GM21529 (cell line): Measurements from ENCODE around the gene SORCS2.

Experiments used
- ATAC-seq: cut with Tn5 transposase; IDR thresholded peaks from one replicate; pipeline ENCODE4 v1.9.1; 2021; ENCODE audit not compliant: unreplicated experiment

The SORCS2 gene

GRCh38 chr4:7241597-7242125, 49.3 kb downstream of the SORCS2 start:
- ATAC-seq = no peak

GRCh38 chr4:7242766-7243165, 50.4 kb downstream of the SORCS2 start:
- no peak for ATAC-seq

GRCh38 chr4:7243609-7244330, 51.4 kb downstream of the SORCS2 start:
- ATAC-seq = no peak

GRCh38 chr4:7244331-7244665, 52.0 kb downstream of the SORCS2 start:
- no peak for ATAC-seq

GRCh38 chr4:7244751-7245320, 52.5 kb downstream of the SORCS2 start:
- ATAC-seq = no peak

- no peak for ATAC-seq
These were observed 55.2 kb downstream of the SORCS2 start for GRCh38 chr4:7247521-7247920.

GRCh38 chr4:7247946-7248345, 55.6 kb downstream of the SORCS2 start:
- no peak for ATAC-seq

- ATAC-seq = no peak
These were observed 56.5 kb downstream of the SORCS2 start for GRCh38 chr4:7248857-7249256.

- ATAC-seq = no peak
These were observed 59.0 kb downstream of the SORCS2 start for GRCh38 chr4:7251321-7251720.

GRCh38 chr4:7252051-7252450, 59.7 kb downstream of the SORCS2 start:
- no peak for ATAC-seq

GRCh38 chr4:7252510-7253340, 60.4 kb downstream of the SORCS2 start:
- ATAC-seq = no peak

GRCh38 chr4:7253341-7253700, 61.0 kb downstream of the SORCS2 start:
- ATAC-seq = no peak

GRCh38 chr4:7253837-7254236, 61.5 kb downstream of the SORCS2 start:
- no peak for ATAC-seq

- peak; percentile 98 for ATAC-seq
These were observed 62.6 kb downstream of the SORCS2 start for GRCh38 chr4:7254736-7255487.

- ATAC-seq = no peak
These were observed 63.1 kb downstream of the SORCS2 start for GRCh38 chr4:7255488-7255881.

- no peak for ATAC-seq
These were observed 63.7 kb downstream of the SORCS2 start for GRCh38 chr4:7255996-7256395.

GRCh38 chr4:7256984-7257810, 64.9 kb downstream of the SORCS2 start:
- no peak for ATAC-seq

- ATAC-seq = no peak
These were observed 66.7 kb downstream of the SORCS2 start for GRCh38 chr4:7259039-7259438.

- ATAC-seq = no peak
These were observed 68.2 kb downstream of the SORCS2 start for GRCh38 chr4:7260569-7260968.

GRCh38 chr4:7261087-7261486, 68.7 kb downstream of the SORCS2 start:
- ATAC-seq = no peak
